ENCODE results near the gene GLB1L. TPM values are rescaled to one million over a fixed set of nuclear protein-coding genes. Genes with fewer than 3 reads are reported as not detected.
"Not testable (repeated sequence)": the region's sequence is repeated elsewhere in the genome, so short reads cannot be mapped to it uniquely, and the experiment has no call there.

Gene GLB1L
- 1 to 10 TPM; 4.2 to 4.5 TPM for total RNA-seq
- long read RNA-seq, partial matches to known transcripts: 1 of 4 reads
- long read RNA-seq, other reads (novel, unspliced or antisense): 1 of 4 reads

DNA sequence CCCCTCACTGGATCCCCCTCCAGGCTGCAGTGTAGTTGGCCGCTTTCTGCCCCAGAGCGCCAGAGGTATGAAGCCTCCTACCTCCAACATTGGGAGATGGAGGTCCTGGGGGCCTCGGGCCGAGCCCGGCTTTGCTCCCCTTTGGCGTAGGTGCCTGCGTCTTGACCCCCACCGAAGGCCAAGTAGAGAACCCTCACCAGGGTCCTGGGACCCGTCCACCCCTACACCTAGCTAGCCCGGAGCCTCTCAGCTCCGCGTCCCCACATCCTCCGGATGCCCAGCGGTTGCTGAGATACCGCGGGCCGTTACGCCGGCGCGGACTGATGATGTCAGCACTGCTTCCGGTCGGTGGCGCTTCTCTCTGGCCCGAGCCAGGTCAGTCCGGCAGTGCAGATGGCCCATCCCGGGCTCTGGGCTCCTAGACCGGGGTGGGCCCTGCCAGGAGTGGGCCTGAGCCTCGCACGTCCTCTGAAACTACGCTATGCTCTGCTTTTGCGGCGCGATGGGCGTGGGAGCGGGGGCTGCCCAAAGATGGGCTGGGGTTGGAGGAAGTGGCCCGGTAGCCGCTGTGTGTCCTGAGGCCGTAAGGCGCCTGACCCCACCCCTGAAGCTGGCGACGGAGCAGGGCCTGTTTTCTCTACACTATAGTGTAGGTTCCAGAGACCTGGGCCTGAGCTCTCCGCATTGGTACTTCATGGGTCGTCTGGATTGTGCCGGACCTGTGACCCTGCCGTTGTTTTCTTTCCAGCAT, at the start of gene GLB1L, which contains the start of gene STK16:
GLB1L (minus strand) TSS at position 297 of the 751 bp plus-strand sequence. CDS start 1,871 bp downstream, outside the sequence.
STK16 (plus strand) TSS at position 332 of the 751 bp plus-strand sequence. CDS start 521 bp downstream, outside the sequence.
- DNase-seq (peak; percentile 93 to 97), ATAC-seq (peak; percentile 62)
- intact Hi-C loops (cut with DNase I, micrococcal nuclease): no loop called here

DNA sequence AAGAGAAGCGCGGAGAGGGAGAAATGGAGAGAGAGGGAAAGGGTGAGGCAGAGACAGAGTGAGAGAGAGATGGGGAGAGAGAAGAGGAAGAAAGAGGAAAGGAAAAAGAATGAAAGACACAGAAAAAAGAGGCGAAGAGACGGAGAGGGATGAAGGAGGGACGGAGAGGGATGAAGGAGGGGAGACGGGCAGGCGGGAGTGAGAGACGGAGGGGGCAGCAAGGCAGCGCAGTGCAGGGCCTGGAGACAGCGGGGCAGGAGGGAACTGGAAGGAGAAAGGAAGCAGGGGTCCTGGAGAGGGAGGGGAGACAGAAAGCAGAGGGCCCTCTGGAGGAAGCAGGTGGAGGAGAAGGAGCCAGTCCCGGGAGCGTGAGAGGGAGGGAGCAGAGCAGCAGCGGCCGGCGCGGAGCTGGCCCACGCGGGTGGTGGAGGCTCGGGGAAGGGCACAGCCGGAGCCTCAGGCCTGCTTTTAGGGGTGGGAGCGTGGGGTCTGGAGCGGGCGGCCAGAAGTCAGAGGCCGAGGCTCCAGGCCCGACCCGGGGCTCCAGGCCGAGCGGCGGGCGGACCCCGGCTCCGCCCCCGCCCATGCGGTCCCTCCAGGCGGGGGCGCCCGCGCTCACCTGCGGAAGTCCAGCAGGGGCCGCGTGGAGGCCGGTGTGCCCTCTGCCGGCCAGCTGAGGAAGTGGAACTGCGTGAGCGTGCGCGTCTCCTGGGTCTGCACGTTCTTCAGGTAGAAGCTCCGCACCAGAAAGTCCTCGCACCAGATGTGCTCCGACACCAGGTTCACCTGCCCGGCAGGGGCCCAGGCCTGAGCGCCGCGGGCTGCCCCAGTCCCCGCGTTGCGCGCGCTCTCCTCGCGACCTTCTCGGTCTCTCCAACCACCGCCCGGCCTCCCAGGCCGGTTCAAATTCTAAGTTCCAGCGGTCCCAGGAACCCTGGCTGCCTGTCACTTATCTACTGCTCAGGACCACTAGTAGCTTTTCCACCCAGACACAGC, 49.4 kb upstream of the GLB1L start:
- intact Hi-C loops (cut with DNase I, micrococcal nuclease): loop anchor here in 1 of 2 donors (10.0 kb wide), 1 partner anchor 130 kb away; the partner anchor contains the start of gene NHEJ1

DNA sequence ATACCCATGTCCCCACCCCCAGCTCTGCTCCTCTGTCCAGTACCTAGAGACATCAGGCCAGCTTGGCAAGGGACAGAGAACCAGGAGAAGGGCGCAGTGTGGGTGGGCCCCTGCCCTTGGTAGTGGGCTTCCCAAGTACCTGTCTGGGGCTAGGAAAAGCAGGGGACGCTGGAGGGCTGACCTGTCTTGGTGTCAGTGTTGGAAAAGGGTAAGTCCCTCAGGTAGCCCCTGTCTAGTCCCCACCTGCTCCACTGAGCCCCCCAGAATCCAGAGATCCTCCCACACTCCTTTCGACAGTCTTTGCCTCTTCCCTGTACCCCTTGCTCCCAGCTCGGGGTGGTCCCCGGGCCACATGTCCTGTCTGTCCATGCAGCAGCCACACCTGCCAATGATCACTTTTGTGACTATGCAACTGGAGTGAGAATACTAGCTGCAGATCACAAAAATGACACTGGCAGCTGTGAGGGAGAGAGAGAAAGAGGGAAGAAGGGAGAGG, 48.5 kb upstream of the GLB1L start:
- no peak for ATAC-seq
- intact Hi-C loops (cut with DNase I, micrococcal nuclease): loop anchor here in 1 of 2 donors (10.0 kb wide), 1 partner anchor 129 kb away; the partner anchor contains the start of gene NHEJ1
- DNase-seq: no peak

More for the DNA sequence above, 49.4 kb upstream of the GLB1L start:
- DNase-seq (peak; percentile 75 to 92), ATAC-seq (peak; percentile 91)

DNA sequence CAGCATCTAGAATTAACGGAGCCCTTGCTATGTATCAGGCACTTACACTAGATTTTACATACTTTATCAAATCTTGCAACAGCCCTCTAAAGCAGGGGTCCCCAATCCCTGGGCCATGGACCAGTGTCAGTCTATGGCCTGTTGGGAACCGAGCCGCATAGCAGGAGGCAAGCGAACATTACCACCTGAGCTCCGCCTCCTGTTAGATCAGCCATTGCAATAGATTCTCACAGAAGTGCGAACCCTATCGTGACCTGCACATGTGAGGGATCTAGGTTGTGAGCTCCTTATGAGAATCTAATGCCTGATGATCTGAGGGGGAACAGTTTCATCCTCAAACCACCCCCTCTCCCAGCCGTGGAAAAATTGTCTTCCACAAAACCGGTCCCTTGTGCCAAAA, 47.4 kb upstream of the GLB1L start:
- intact Hi-C loops (cut with DNase I, micrococcal nuclease): loop anchor here in 1 of 2 donors (10.0 kb wide), 1 partner anchor 128 kb away; the partner anchor contains the start of gene NHEJ1
- DNase-seq: no peak
- no peak for ATAC-seq

DNA sequence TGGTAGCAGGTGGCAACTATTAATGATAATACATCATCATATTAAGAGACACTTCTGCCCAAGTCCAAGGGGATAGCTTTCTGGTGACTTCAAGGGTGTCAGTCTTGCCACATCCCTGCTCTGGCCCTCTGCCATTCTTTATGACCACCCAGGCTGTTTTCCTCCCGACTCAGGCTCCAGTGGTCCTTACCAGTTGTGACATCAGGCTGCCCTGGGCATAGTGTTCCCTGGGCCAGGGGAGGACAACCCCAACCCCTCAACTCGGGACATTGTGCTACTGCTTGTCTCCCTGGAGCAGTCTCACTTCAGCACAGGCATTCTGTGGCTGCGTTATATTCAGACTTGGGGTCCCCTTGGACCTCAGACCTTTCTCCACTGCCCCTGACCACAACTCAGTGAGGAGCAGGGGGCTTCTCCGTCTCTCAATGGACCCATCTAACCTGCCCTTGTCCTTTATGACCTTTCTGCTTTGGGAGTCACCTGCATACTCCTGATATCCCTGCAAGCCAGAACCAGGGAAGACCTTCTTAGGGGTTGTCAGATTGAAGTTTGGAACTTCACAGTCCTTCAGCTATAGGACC, 46.8 kb upstream of the GLB1L start:
- intact Hi-C loops (cut with DNase I, micrococcal nuclease): loop anchor here in 1 of 2 donors (10.0 kb wide), 1 partner anchor 127 kb away; the partner anchor contains the start of gene NHEJ1
- ATAC-seq (no peak), DNase-seq (no peak)

DNA sequence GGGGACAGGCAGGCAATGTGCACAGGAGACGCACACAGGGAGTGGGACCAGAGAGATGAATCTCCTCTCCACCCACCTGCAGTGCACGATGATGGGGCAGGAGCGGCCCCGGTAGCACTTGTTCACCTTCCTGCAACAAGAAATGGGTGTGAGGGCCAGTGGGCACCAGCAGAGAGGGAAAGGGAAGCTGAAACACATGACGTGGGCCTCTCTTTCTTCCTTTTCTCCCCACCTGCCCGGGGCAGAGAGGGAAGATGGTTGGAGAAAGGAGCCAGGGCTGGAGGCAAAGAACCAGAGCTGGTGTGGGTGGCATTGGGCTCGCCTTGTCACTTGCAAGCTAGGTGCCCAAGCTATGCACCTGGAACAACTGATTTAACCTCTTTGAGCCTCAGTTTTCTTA, 46.1 kb upstream of the GLB1L start:
- intact Hi-C loops (cut with DNase I, micrococcal nuclease): loop anchor here in 1 of 2 donors (10.0 kb wide), 1 partner anchor 127 kb away; the partner anchor contains the start of gene NHEJ1
- DNase-seq (no peak), ATAC-seq (no peak)

DNA sequence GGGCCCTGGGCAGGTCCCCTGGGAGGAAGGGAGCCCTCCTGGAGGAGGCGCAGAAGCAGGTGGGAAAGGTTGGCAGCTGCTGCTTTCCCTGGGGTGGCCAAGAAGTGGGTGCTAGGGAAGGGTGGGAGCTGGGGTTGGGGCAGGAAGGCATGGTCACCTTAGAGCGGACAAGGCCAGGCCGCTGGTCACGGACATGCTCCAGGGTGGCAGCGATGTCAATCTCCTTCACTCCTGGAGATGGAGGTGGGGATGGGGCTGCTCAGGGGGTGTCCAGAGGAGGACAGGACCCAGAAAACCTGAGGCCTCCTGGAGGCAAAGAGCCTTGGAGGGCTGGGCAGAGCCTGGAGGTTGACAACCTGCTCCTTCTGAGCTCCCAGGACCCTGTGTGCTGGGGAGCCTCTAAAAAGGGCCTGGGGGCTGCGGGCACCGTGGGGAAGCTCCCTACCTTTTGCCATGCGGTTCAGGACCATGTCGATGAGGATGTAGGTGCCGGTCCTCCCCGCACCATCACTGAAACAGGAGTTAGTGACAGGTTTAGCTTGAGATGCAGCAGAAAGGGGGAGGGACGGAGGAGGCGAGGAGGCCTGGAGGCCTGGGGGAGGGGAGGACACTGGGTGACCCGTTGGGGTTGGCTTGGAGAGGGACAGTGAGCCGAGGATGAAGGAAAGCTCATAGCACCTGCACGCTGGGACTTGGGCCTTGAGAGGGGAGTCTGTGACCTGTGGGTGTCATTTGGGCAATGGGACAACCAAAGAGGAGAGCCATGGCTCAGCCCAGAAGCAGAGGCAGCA, 45.3 kb upstream of the GLB1L start:
- DNase-seq (no peak), ATAC-seq (no peak)
- intact Hi-C loops (cut with DNase I, micrococcal nuclease): loop anchor here in 1 of 2 donors (10.0 kb wide), 1 partner anchor 126 kb away; the partner anchor contains the start of gene NHEJ1

DNA sequence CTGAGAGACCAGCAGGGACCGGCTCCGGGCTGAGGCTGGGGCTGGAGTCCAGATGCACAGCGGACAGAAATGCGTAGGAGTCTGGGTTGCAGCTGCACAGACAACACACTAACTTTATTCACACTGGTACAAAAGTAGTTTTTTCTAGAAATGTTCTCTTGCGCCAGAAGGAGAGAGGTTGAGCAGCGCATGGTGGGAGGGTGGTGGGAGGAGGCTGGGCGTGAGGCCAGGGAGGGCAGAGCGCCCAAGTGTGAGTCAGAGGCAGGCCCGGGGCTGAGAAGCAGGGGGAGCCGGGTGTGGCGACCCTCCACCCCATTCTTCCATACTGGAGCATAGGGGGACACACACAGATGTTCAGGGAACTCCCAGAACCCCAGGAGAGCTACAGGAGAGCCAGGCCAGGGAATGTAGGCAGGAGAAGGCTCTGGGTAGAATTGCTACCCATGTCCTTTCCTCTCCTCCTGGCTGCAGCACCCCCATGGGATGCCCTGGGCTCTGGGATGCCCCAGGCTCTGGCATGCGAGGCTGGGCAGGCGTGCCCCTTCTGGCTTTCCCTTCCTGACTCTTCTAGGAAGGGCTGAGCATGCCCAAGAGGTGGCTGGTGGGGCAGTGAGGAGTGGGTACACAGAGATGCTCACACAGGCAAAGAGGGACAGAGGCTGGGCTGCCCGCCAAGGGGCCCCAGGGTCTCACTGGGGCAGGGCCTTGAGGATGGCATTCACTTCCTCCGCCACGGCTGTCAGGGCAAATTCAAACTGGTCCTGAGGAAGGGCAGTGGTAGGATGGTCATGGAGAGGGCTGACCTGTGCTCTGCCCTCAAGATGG, 44.5 kb upstream of the GLB1L start:
- intact Hi-C loops (cut with DNase I, micrococcal nuclease): loop anchor here in 1 of 2 donors (10.0 kb wide), 1 partner anchor 125 kb away; the partner anchor contains the start of gene NHEJ1
- ATAC-seq: no peak
- peak in 1 of 2 donors; percentile 30 for DNase-seq

DNA sequence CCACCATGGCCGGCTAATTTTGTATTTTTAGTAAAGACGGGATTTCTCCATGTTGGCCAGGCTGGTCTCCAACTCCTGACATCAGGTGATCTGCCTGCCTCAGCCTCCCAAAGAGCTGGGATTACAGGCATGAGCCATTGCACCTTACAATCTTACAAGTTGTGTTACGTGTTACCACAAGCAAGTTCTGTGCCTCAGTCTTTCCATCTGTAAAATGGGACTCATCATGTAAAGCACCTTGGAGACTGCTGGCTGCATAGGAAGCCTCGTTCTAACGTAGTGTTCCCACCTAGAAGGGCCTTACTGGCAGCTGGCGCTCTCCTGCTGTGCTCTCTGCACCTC, 43.9 kb upstream of the GLB1L start:
- DNase-seq: no peak
- intact Hi-C loops (cut with DNase I, micrococcal nuclease): no loop called here
- ATAC-seq: no peak

DNA sequence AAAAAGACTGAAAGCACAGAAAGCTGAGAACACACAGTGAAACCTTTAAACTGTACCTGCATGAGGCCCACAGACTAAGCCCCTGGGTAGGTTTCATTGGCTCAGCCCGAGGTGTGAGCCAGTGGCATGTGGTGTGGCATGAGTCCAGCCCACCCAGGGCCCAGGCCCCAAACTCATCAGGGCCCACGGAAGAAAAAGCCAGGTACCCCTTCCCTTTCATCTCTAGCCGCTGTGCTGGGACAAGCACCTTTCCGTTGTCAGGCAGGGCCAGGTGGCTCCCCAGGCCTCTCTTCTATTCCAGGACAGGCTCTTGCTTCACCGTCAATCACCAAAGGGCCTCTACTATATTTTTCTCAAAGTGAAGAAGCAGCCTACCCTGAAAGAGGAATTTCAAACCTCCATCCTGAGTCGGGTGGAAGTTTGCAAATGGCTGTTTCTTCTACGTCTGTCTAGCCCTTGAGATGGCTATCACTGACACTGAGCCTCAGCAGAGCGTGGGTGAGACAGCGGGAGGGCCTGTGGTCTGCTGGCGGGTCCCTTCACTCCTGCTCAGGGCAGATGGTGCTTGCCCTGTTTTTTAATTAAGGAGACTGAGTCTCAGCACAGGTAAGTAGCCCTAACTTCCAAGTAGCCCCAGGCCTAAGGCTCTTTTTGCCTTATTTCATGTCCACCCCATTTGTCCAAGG, 42.5 kb upstream of the GLB1L start:
- DNase-seq (no peak), ATAC-seq (no peak)
- intact Hi-C loops (cut with DNase I, micrococcal nuclease): no loop called here

DNA sequence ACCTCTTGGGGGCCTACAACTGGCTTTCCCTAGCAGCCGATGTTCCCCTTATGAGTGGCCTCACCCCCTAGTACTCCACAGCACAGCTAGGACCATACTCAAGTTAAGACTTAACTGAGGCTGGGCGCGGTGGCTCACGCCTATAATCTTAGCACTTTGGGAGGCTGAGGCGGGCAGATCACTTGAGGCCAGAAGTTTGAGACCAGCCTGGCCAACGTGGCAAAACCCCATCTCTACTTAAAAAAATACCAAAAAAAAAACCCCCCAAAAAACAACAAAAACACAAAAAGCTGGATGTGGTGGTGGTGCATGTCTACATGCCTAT, 41.8 kb upstream of the GLB1L start:
- intact Hi-C loops (cut with DNase I, micrococcal nuclease); ATAC-seq; DNase-seq: not testable (repeated sequence)

DNA sequence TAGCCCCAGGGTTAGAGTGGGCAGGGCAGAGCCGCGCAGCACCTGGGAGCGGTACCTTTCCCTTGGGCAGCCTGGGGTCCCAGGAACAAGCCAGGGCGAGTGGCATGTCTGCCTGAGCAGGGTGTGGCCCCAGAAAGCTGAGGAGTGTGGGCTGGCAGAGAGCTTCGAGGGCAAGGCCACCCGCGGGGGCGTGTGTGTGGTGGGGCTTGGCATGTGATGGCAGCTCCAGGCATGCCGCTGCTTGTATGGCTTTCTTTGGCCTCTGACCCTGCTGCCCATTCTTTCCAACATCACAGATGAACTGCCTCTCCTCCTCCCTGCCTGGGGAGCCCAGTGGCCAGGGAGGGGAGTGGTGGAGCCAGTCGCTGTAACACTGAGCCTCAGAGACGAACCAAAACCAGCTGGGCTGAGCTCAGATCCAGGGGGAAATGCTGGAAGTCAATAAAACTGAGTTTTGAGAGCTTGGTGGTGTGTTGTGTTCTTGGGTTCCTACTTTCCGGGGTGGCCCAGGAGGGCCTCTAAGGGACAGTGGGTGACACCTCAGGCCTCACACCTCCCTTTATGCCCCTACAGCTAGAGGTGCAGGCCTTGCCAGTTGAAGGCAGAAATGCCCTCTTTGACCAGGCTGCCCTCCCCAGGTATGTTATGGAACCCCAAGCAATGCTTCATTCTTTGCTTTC, 41.3 kb upstream of the GLB1L start:
- DNase-seq: no peak
- intact Hi-C loops (cut with DNase I, micrococcal nuclease): no loop called here
- ATAC-seq: no peak

DNA sequence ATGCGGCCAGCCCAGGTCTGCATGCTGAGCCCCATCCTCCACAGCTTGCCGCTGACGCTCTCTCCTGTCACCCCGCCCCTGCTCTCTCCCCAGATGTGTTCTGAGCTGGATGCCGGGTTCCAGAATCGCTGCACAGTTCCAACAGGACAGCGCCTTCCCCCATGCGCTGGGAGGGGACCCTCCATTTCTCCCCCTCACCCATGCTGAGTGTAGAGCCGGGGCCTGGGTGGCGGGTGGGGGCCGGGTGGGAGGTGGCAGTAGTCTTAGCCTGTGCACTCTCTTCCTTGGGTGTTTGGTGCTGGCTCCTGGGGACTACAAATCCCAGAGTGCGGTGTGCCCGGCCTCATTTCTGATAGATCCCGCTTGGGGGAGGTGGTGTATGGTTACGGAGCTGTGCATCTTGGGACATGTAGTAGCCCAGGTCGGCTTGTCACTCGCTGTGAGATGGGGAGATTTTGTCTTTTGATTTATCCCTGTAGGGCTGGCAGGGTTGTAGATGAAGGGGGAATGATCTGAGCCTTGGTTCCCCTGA, 40.7 kb upstream of the GLB1L start:
- intact Hi-C loops (cut with DNase I, micrococcal nuclease): no loop called here
- DNase-seq (no peak), ATAC-seq (no peak)

DNA sequence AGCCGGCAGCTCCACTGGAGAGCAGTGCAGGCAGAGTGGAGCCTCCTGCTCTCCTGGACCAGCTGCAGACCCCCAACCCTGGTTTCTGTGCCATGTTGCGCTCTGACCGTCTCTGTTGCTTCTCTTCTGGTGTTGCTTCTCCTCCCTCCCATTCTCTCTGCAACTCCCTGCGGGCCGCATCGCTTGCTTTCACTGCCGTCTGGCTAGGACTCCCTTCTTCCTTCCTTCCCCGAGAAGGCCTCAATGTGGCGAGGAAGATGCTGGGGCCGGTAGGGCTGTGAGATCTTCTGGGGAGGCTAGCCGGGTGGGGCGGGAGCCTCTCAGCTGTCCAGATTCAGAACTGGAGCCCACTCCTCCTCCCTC, 40.1 kb upstream of the GLB1L start:
- DNase-seq: no peak
- ATAC-seq: no peak
- intact Hi-C loops (cut with DNase I, micrococcal nuclease): no loop called here

DNA sequence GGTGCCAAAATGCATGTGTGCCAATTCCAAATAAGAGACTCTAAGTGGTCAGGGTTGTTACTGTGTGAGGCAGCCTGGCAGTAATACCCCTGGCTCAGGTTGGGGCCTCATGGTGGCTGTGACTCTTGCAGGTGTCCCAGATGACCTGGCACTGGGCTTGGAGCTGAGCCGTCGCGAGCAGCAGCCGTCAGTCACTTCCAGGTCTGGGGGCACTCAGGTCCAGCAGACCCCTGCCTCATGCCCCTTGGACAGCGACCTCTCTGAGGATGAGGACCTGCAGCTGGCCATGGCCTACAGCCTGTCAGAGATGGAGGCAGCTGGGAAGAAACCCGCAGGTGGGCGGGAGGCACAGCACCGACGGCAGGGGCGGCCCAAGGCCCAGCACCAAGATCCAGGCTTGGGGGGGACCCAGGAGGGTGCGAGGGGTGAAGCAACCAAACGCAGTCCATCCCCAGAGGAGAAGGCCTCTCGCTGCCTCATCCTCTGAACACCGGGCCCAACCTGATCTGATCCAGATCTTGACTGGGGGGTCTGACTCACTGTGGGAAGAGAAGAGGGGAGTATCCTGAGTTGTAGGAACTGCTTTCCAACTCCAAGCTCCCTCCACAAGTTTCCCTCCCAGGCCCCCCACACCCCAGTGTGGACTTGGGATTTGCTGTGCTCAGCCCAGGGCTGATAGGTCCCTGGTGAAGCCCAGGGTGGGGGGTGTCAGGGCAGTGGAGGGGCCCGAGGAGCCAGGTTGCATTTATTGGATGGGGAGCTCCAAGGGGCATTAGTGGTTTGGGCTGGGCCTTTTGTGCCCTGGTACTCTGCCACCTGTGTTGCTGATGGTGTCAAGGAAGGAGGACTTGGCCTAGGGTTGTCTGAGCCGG, 39.5 kb upstream of the GLB1L start:
- no peak for ATAC-seq
- DNase-seq: no peak
- intact Hi-C loops (cut with DNase I, micrococcal nuclease): no loop called here

Measured in left colon (tissue), 2 donors.